IMR-90 (cell line): ENCODE data around the gene SCAND1. TPM values are rescaled to one million over a fixed set of nuclear protein-coding genes. Genes with fewer than 3 reads are reported as not detected.

ENCODE experiments used
- ATAC-seq: fragments of 200-7000 bp; cut with Tn5 transposase; 2 replicates; pipeline ENCODE4 v1.9.1; 2020; ENCODE audit warnings: low read depth, mild to moderate bottlenecking, moderate library complexity
- BruUV-seq: library from RNA; stranded (reverse); fragments of 400-500 nt; replicated peaks from 2 replicates; lab custom pipeline; 2021; lab: Mats Ljungman, UMichigan
- CTCF ChIA-PET: fragments of 300-600 bp; formaldehyde crosslinking; extraction: SDS; loops from one replicate; lab custom pipeline; 2021; ENCODE audit warnings: antibody characterized with exemption; lab: Yijun Ruan, JAX
- POLR2A ChIA-PET: fragments of 300-600 bp; sonication (Branson Sonifier 250); formaldehyde crosslinking; loops from one replicate; lab custom pipeline; 2022; ENCODE audit warnings: antibody characterized with exemption; ENCODE audit not compliant: unreplicated experiment; lab: Charles Lee
- DNase-seq: peaks from one replicate; pipeline ENCODE4 v3.0.0; 2013
- H2AFZ ChIP-seq: replicated peaks from 2 replicates; pipeline ENCODE3; 2013; ENCODE audit warnings: low read length, mild to moderate bottlenecking; ENCODE audit not compliant: poor library complexity
- H2AK5ac ChIP-seq: 2 replicates; pipeline ENCODE4 v1.6.1; 2013; ENCODE audit warnings: low read depth, low read length, inconsistent platforms
- H2AK9ac ChIP-seq: replicated peaks from 2 replicates; pipeline ENCODE3; 2013; ENCODE audit warnings: mild to moderate bottlenecking, low read depth, low read length, moderate library complexity; ENCODE audit not compliant: poor library complexity
- H2BK120ac ChIP-seq: 2 replicates; pipeline ENCODE4 v1.6.1; 2013; ENCODE audit warnings: low read depth, low read length, inconsistent platforms
- H2BK15ac ChIP-seq: 3 replicates; pipeline ENCODE4 v1.6.1; 2013; ENCODE audit warnings: low read depth, low read length, inconsistent platforms
- H2BK20ac ChIP-seq: 2 replicates; pipeline ENCODE4 v1.6.1; 2013; ENCODE audit warnings: low read depth, mild to moderate bottlenecking, inconsistent platforms, low read length, moderate library complexity
- H2BK5ac ChIP-seq: 2 replicates; pipeline ENCODE4 v1.6.1; 2013; ENCODE audit warnings: mild to moderate bottlenecking, low read depth, low read length, inconsistent platforms; ENCODE audit not compliant: poor library complexity, severe bottlenecking
- H3K14ac ChIP-seq: replicated peaks from 2 replicates; pipeline ENCODE4 v1.6.1; 2013; ENCODE audit warnings: low read depth, low read length, inconsistent platforms
- H3K18ac ChIP-seq: 2 replicates; pipeline ENCODE4 v1.6.1; 2013; ENCODE audit warnings: low read depth, low read length, control low read depth
- H3K23ac ChIP-seq: 2 replicates; pipeline ENCODE4 v1.6.1; 2013; ENCODE audit warnings: low read depth, low read length, inconsistent platforms
- H3K27ac ChIP-seq: 2 replicates; pipeline ENCODE4 v1.5.1; 2013; ENCODE audit warnings: mild to moderate bottlenecking, control low read depth, low read length; ENCODE audit not compliant: insufficient read depth
- H3K27me3 ChIP-seq: 2 replicates; pipeline ENCODE4 v1.6.1; 2013; ENCODE audit warnings: low read length; ENCODE audit not compliant: control insufficient read depth, insufficient read depth
- H3K36me3 ChIP-seq: 2 replicates; pipeline ENCODE4 v1.6.1; 2013; ENCODE audit warnings: low read length, mixed read lengths; ENCODE audit not compliant: control insufficient read depth, insufficient read depth
- H3K4ac ChIP-seq: 2 replicates; pipeline ENCODE4 v1.6.1; 2013; ENCODE audit warnings: low read depth, low read length, inconsistent platforms
- H3K4me1 ChIP-seq: 2 replicates; pipeline ENCODE4 v1.6.1; 2013; ENCODE audit warnings: low read length, mixed read lengths; ENCODE audit not compliant: control insufficient read depth, insufficient read depth
- H3K4me2 ChIP-seq: 2 replicates; pipeline ENCODE4 v1.6.1; 2013; ENCODE audit warnings: low read depth, mild to moderate bottlenecking, control low read depth, low read length, moderate library complexity
- H3K4me3 ChIP-seq: 2 replicates; pipeline ENCODE4 v1.5.1; 2013; ENCODE audit warnings: low read depth, mild to moderate bottlenecking, control low read depth, low read length, moderate library complexity; ENCODE audit not compliant: insufficient read depth
- H3K56ac ChIP-seq: 2 replicates; pipeline ENCODE4 v1.6.1; 2013; ENCODE audit warnings: low read length, inconsistent platforms; ENCODE audit not compliant: insufficient read depth; ENCODE audit errors: extremely low read depth
- H3K79me1 ChIP-seq, 2 experiments: 2 replicates each; pipeline ENCODE4 v1.6.1; 2013; ENCODE audit warnings: low read length in 2 of 2, inconsistent platforms in 1 of 2, low read depth in 1 of 2
- H3K9ac ChIP-seq: 2 replicates; pipeline ENCODE4 v1.6.1; 2013; ENCODE audit warnings: low read depth, low read length, control low read depth
- H3K9me1 ChIP-seq: 2 replicates; pipeline ENCODE4 v1.6.1; 2013; ENCODE audit warnings: low read length, inconsistent platforms; ENCODE audit not compliant: insufficient read depth
- H3K9me3 ChIP-seq: 2 replicates; pipeline ENCODE4 v1.6.1; 2013; ENCODE audit warnings: low read length; ENCODE audit not compliant: control insufficient read depth, insufficient read depth
- H4K20me1 ChIP-seq: 2 replicates; pipeline ENCODE4 v1.6.1; 2013; ENCODE audit warnings: low read length, inconsistent platforms; ENCODE audit not compliant: insufficient read depth
- H4K5ac ChIP-seq: 2 replicates; pipeline ENCODE4 v1.6.1; 2013; ENCODE audit warnings: mild to moderate bottlenecking, low read depth, low read length, control low read depth
- H4K8ac ChIP-seq, 2 experiments: 2 replicates each; pipeline ENCODE4 v1.6.1; 2013; ENCODE audit warnings: low read depth in 2 of 2, low read length in 2 of 2, control low read depth in 1 of 2, inconsistent platforms in 1 of 2
- H4K91ac ChIP-seq: 2 replicates; pipeline ENCODE4 v1.6.1; 2013; ENCODE audit warnings: low read depth, low read length, inconsistent platforms; ENCODE audit not compliant: insufficient read depth
- BHLHE40 ChIP-seq: fragments of 150-350 bp; IDR thresholded peaks from 2 replicates; pipeline ENCODE4 v1.6.1; 2016; ENCODE audit warnings: mild to moderate bottlenecking, low read depth, low read length
- CEBPB ChIP-seq: IDR thresholded peaks from 2 replicates; pipeline ENCODE4 v1.6.1; 2012; ENCODE audit warnings: low read depth, low read length, improper control_type of control experiment
- CHD1 ChIP-seq: IDR thresholded peaks from 2 replicates; pipeline ENCODE4 v1.6.1; 2012; ENCODE audit warnings: low read depth, low read length, improper control_type of control experiment
- FOS ChIP-seq: fragments of 150-350 bp; IDR thresholded peaks from 2 replicates; pipeline ENCODE4 v1.6.1; 2016; ENCODE audit warnings: low read depth, low read length
- MAFK ChIP-seq: IDR thresholded peaks from 2 replicates; pipeline ENCODE4 v1.6.1; 2012; ENCODE audit warnings: low read depth, low read length, improper control_type of control experiment
- MAZ ChIP-seq: IDR thresholded peaks from 2 replicates; pipeline ENCODE4 v1.6.1; 2012; ENCODE audit warnings: low read depth, mild to moderate bottlenecking, low read length, improper control_type of control experiment, moderate library complexity, borderline replicate concordance
- MXI1 ChIP-seq: IDR thresholded peaks from 2 replicates; pipeline ENCODE4 v1.6.1; 2012; ENCODE audit warnings: low read depth, mild to moderate bottlenecking, low read length, moderate library complexity, borderline replicate concordance
- NFE2L2 ChIP-seq: fragments of 150-350 bp; IDR thresholded peaks from 2 replicates; pipeline ENCODE4 v1.6.1; 2016; ENCODE audit warnings: low read depth, mild to moderate bottlenecking, low read length
- POLR2A ChIP-seq: IDR thresholded peaks from 2 replicates; pipeline ENCODE4 v1.6.1; 2012; ENCODE audit warnings: mild to moderate bottlenecking, low read depth, low read length
- RAD21 ChIP-seq: IDR thresholded peaks from 2 replicates; pipeline ENCODE4 v1.6.1; 2012; ENCODE audit warnings: low read length, improper control_type of control experiment
- RCOR1 ChIP-seq: IDR thresholded peaks from 2 replicates; pipeline ENCODE4 v1.6.1; 2012; ENCODE audit warnings: mild to moderate bottlenecking, low read length, improper control_type of control experiment; ENCODE audit not compliant: insufficient replicate concordance
- RFX5 ChIP-seq: IDR thresholded peaks from 2 replicates; pipeline ENCODE4 v1.8.0; 2012; ENCODE audit warnings: low read depth, mild to moderate bottlenecking, low read length, moderate library complexity
- SMC3 ChIP-seq: fragments of 150-350 bp; IDR thresholded peaks from 2 replicates; pipeline ENCODE4 v1.6.1; 2016; ENCODE audit warnings: low read depth, mild to moderate bottlenecking, antibody characterized with exemption, low read length, moderate library complexity
- WGBS, 2 experiments: methylation state at CpG; one replicate each; pipeline versions ENCODE4 v1.1.5 to v1.1.7; 2013; ENCODE audit warnings: missing lambda C conversion rate in 2 of 2; ENCODE audit not compliant: insufficient read length in 1 of 2; ENCODE audit errors: extremely low coverage in 2 of 2; 5-methylcytosine and 5-hydroxymethylcytosine counted together
- dilution Hi-C: fragments of 300-500 bp; cut with HindIII; formaldehyde crosslinking; loops from one replicate; pipeline ENCODE4 v1.14.3; 2018; ENCODE audit warnings: low sequenced_read_pairs; ENCODE audit not compliant: unreplicated experiment
- in situ Hi-C: fragments of 300-500 bp; cut with MboI; formaldehyde crosslinking; loops from 3 replicates; pipeline ENCODE4 v1.14.3; 2019; ENCODE audit warnings: low sequenced_read_pairs, inconsistent platforms, mixed read lengths
- intact Hi-C: fragments of 100-400 bp; cut with micrococcal nuclease; formaldehyde crosslinking; loops from 2 replicates; pipeline ENCODE4 v1.10.0; 2022
- polyA plus RNA-seq, 3 experiments: library from polyadenylated mRNA; depleted of rRNA; stranded (reverse); fragments of >200 nt; gene quantifications; 2 replicates each; pipeline ENCODE4 v1.2.3, GENCODE V29; 2012; ENCODE audit warnings: low replicate concordance in 1 of 3
- total RNA-seq: library from RNA; depleted of rRNA; stranded (reverse); fragments of >200 nt; gene quantifications from 2 replicates; pipeline ENCODE4 v1.2.3, GENCODE V29; 2012
- TF ChIP-seq, protein P1 (sequence below): fragments of 150-350 bp; IDR thresholded peaks from 2 replicates; pipeline ENCODE4 v1.6.1; 2017; ENCODE audit warnings: mild to moderate bottlenecking, antibody characterized with exemption, low read length, low read depth
- TF ChIP-seq, protein P2 (sequence below): conservative IDR thresholded peaks from 2 replicates; pipeline ENCODE4 v1.5.1; 2012; ENCODE audit warnings: mild to moderate bottlenecking, low read depth, low read length, improper control_type of control experiment
- TF ChIP-seq, protein P3 (sequence below): fragments of 150-350 bp; IDR thresholded peaks from 2 replicates; pipeline ENCODE4 v1.6.1; 2016; ENCODE audit warnings: low read depth, mild to moderate bottlenecking, low read length, moderate library complexity, borderline replicate concordance

Gene SCAND1
- total and polyA plus RNA-seq, 2 of the 4 experiments (the other 2 are of a cell fraction): 7.5 to 26.8 TPM

DNA sequence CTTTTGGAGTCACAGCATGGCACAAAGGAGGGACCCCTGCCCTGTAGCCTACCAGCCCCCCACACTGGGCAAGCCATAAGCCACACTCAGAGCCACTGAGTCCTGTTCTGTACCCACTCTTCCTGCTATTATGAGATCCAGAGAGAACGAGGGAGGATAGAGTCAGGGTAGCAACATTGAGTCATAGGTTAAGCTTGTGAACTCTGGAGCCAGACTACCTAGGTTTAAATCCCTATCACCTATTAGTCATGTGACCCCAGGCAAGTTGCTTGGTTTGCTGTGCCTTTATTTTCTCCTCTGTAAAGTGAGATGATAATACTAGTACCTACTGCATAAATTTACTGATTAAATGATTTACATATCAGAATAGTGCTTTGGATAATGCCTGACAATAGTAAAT, 14.6 kb upstream of the SCAND1 start:
- Histone ChIP-seq H2BK20ac (no peak overlapping the region), H2BK120ac (no peak overlapping the region), H2BK5ac (no peak overlapping the region), H3K79me1 (no peaks in the 10 kb centered on the region), H3K27ac (no peak overlapping the region), H4K8ac (no peak overlapping the region), H3K9me3 (peaks cover 5% of the 10 kb centered on the region; the same call in 1 of the 2 replicates), H2AK9ac (no peak overlapping the region), H3K9me1 (no peaks in the 10 kb centered on the region; the same call in 1 of the 2 replicates), H3K27me3 (peaks cover 10% of the 10 kb centered on the region), H3K18ac (no peak overlapping the region), H2BK15ac (no peak overlapping the region), H4K20me1 (no peaks in the 10 kb centered on the region), H3K4me1 (no peaks in the 10 kb centered on the region), H3K23ac (no peak overlapping the region), H3K4me3 (no peak overlapping the region), H3K14ac (no peak overlapping the region), H3K4me2 (no peak overlapping the region), H3K9ac (no peak overlapping the region), H2AK5ac (no peak overlapping the region), H4K91ac (no peak overlapping the region), H3K56ac (no peak overlapping the region), H3K4ac (no peak overlapping the region), H4K5ac (no peak overlapping the region), H3K36me3 (no peaks in the 10 kb centered on the region), H2AFZ (no peak overlapping the region)
- dilution Hi-C loops (no loop called here), in situ Hi-C loops (no loop called here), intact Hi-C loops (no loop called here)
- ATAC-seq (no peak), DNase-seq (no peak)
- ChIA-PET POLR2A (interaction anchor here (0.6 kb wide), 1 partner anchor 107 kb away, joined by 3 read pairs; no protein-coding TSS in a partner anchor), CTCF (interaction anchor here (0.6 kb wide), 1 partner anchor 14 kb away, joined by 3 read pairs; the partner anchor contains the start of gene SCAND1)
- TF ChIP-seq RCOR1 (no peak), BHLHE40 (no peak), SMC3 (no peak), MXI1 (no peak), FOS (no peak), CEBPB (no peak), POLR2A (no peak), MAFK (no peak), NFE2L2 (no peak), RAD21 (no peak), RFX5 (no peak), MAZ (no peak), CHD1 (no peak)
- TF ChIP-seq, protein P1, sequence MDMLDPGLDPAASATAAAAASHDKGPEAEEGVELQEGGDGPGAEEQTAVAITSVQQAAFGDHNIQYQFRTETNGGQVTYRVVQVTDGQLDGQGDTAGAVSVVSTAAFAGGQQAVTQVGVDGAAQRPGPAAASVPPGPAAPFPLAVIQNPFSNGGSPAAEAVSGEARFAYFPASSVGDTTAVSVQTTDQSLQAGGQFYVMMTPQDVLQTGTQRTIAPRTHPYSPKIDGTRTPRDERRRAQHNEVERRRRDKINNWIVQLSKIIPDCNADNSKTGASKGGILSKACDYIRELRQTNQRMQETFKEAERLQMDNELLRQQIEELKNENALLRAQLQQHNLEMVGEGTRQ: no peak
- TF ChIP-seq, protein P2, sequence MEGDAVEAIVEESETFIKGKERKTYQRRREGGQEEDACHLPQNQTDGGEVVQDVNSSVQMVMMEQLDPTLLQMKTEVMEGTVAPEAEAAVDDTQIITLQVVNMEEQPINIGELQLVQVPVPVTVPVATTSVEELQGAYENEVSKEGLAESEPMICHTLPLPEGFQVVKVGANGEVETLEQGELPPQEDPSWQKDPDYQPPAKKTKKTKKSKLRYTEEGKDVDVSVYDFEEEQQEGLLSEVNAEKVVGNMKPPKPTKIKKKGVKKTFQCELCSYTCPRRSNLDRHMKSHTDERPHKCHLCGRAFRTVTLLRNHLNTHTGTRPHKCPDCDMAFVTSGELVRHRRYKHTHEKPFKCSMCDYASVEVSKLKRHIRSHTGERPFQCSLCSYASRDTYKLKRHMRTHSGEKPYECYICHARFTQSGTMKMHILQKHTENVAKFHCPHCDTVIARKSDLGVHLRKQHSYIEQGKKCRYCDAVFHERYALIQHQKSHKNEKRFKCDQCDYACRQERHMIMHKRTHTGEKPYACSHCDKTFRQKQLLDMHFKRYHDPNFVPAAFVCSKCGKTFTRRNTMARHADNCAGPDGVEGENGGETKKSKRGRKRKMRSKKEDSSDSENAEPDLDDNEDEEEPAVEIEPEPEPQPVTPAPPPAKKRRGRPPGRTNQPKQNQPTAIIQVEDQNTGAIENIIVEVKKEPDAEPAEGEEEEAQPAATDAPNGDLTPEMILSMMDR: no peak
- TF ChIP-seq, protein P3, sequence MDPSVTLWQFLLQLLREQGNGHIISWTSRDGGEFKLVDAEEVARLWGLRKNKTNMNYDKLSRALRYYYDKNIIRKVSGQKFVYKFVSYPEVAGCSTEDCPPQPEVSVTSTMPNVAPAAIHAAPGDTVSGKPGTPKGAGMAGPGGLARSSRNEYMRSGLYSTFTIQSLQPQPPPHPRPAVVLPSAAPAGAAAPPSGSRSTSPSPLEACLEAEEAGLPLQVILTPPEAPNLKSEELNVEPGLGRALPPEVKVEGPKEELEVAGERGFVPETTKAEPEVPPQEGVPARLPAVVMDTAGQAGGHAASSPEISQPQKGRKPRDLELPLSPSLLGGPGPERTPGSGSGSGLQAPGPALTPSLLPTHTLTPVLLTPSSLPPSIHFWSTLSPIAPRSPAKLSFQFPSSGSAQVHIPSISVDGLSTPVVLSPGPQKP: no peak
- BruUV-seq: no TSS peak
- no CpG with 5 or more reads among the region's 1 CpG for WGBS, 2 experiments
